C4-2B (cell line): Measurements from ENCODE around the gene UBE2U.

ENCODE experiments used
- ZFX ChIP-seq: fragments of 450-650 bp; IDR thresholded peaks from 2 replicates; pipeline ENCODE4 v1.6.1; 2017
- TF ChIP-seq, protein P1 (sequence below): fragments of 450-650 bp; conservative IDR thresholded peaks from 2 replicates; pipeline ENCODE4 v1.5.1; 2017; ENCODE audit warnings: mild to moderate bottlenecking

- TF ChIP-seq, protein P1, sequence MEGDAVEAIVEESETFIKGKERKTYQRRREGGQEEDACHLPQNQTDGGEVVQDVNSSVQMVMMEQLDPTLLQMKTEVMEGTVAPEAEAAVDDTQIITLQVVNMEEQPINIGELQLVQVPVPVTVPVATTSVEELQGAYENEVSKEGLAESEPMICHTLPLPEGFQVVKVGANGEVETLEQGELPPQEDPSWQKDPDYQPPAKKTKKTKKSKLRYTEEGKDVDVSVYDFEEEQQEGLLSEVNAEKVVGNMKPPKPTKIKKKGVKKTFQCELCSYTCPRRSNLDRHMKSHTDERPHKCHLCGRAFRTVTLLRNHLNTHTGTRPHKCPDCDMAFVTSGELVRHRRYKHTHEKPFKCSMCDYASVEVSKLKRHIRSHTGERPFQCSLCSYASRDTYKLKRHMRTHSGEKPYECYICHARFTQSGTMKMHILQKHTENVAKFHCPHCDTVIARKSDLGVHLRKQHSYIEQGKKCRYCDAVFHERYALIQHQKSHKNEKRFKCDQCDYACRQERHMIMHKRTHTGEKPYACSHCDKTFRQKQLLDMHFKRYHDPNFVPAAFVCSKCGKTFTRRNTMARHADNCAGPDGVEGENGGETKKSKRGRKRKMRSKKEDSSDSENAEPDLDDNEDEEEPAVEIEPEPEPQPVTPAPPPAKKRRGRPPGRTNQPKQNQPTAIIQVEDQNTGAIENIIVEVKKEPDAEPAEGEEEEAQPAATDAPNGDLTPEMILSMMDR = no peak
- TF ChIP-seq ZFX = no peak
Measured at GRCh38 chr1:64231654-64232053, 28.2 kb downstream of the UBE2U start.
